HepG2 (cell line): Measurements from ENCODE around the gene MICAL1. TPM values are rescaled to one million over a fixed set of nuclear protein-coding genes. Genes with fewer than 3 reads are reported as not detected.
A peak's percentile ranks its signal among the peaks of the same experiment; 100 is the strongest.

Experiments
- ATAC-seq: fragments of 200-7000 bp; cut with Tn5 transposase; 3 replicates; pipeline ENCODE4 v1.9.1; 2020; ENCODE audit warnings: mild to moderate bottlenecking, moderate library complexity
- BruUV-seq: library from RNA; stranded (reverse); fragments of 400-500 nt; replicated peaks from 2 replicates; lab custom pipeline; 2021; lab: Mats Ljungman, UMichigan
- CTCF ChIA-PET: fragments of 300-600 bp; formaldehyde crosslinking; extraction: SDS; loops from one replicate; lab custom pipeline; 2021; ENCODE audit warnings: low total read pairs, inconsistent platforms, low intra/inter-chr PET ratio; lab: Yijun Ruan, JAX
- POLR2A ChIA-PET: fragments of 350-600 bp; sonication (Branson Sonifier 250); formaldehyde crosslinking; loops from one replicate; lab custom pipeline; 2020; ENCODE audit warnings: antibody characterized with exemption, inconsistent platforms; lab: Yijun Ruan, JAX
- DNase-seq: peaks from one replicate; pipeline ENCODE4 v3.0.0-alpha.2; 2015; ENCODE audit warnings: low spot score
- FAIRE-seq: peaks from 3 replicates; lab custom pipeline; 2011; peaks lifted over from hg19 to GRCh38; lab: Jason Lieb, UNC
- H2AFZ ChIP-seq: one replicate; pipeline ENCODE4 v1.6.1; 2011; ENCODE audit warnings: low read length, inconsistent platforms
- H3K27ac ChIP-seq: fragments of 300-600 bp; 3 replicates; pipeline ENCODE4 v1.8.0; 2011; ENCODE audit warnings: mixed run types, mild to moderate bottlenecking, mixed read lengths, low read length, inconsistent platforms; ENCODE audit not compliant: insufficient read depth; ENCODE audit errors: extremely low read length
- H3K27me3 ChIP-seq, 2 experiments: fragments of 200-600 bp in 1 of 2; 2 replicates in 1 of 2; 3 replicates in 1 of 2; pipeline versions ENCODE4 v1.6.0 to v1.8.0; 2011; ENCODE audit warnings: low read length in 2 of 2, mild to moderate bottlenecking in 2 of 2, moderate library complexity in 2 of 2, inconsistent platforms in 1 of 2; ENCODE audit not compliant: insufficient read depth in 2 of 2, control insufficient read depth in 1 of 2
- H3K36me3 ChIP-seq, 2 experiments: fragments of 200-600 bp in 1 of 2; replicated peaks in 1 of 2; 2 replicates in 1 of 2; 3 replicates in 1 of 2; pipeline versions ENCODE4 v1.5.1 to v1.8.0; 2011; ENCODE audit warnings: low read length in 2 of 2, inconsistent platforms in 1 of 2; ENCODE audit not compliant: insufficient read depth in 2 of 2, control insufficient read depth in 1 of 2
- H3K4me1 ChIP-seq: 2 replicates; pipeline ENCODE4 v1.5.1; 2012; ENCODE audit warnings: low read length, inconsistent platforms; ENCODE audit not compliant: insufficient read depth
- H3K4me2 ChIP-seq: 2 replicates; pipeline ENCODE4 v1.6.0; 2011; ENCODE audit warnings: low read depth, low read length, inconsistent platforms
- H3K4me3 ChIP-seq, 3 experiments: fragments of 200-600 bp in 1 of 3; sonication (generic), shearing (Covaris generic) in 1 of 3; replicated peaks in 1 of 3; 2 replicates each; pipeline ENCODE4 v1.5.1; 2011 to 2016; ENCODE audit warnings: low read length in 3 of 3, inconsistent platforms in 2 of 3, low read depth in 2 of 3, mild to moderate bottlenecking in 2 of 3, control low read depth in 1 of 3, mixed read lengths in 1 of 3; ENCODE audit not compliant: insufficient read depth in 1 of 3
- H3K79me2 ChIP-seq: one replicate; pipeline ENCODE4 v1.6.1; 2011; ENCODE audit warnings: low read length, inconsistent platforms; ENCODE audit not compliant: insufficient read depth
- H3K9ac ChIP-seq: 2 replicates; pipeline ENCODE4 v1.6.0; 2011; ENCODE audit warnings: mild to moderate bottlenecking, low read depth, low read length, inconsistent platforms; ENCODE audit not compliant: insufficient read depth
- H3K9me3 ChIP-seq: 2 replicates; pipeline ENCODE4 v1.5.1; 2012; ENCODE audit warnings: mild to moderate bottlenecking, low read length
- H4K20me1 ChIP-seq: 2 replicates; pipeline ENCODE4 v1.6.0; 2011; ENCODE audit warnings: inconsistent platforms, mild to moderate bottlenecking, low read length, moderate library complexity; ENCODE audit not compliant: insufficient read depth
- AGO2 ChIP-seq: fragments of 200-400 bp; formaldehyde crosslinking; optimal IDR thresholded peaks from 2 replicates; pipeline ENCODE3; 2017; ENCODE audit warnings: mild to moderate bottlenecking, low read depth, low read length, moderate library complexity
- ARNT2 ChIP-seq: sonication (generic); formaldehyde crosslinking; IDR thresholded peaks from 2 replicates; pipeline ENCODE4 v1.8.0; 2022; ENCODE audit warnings: mild to moderate bottlenecking, low read depth, missing genetic modification reagents, moderate library complexity
- CTCF ChIP-seq: sonication (generic); formaldehyde crosslinking; IDR thresholded peaks from 2 replicates; pipeline ENCODE4 v1.5.0; 2020; ENCODE audit warnings: mild to moderate bottlenecking, missing genetic modification reagents, moderate library complexity
- POLR2A ChIP-seq, 2 experiments: IDR thresholded peaks; 2 replicates each; pipeline ENCODE4 v1.6.1; 2011; ENCODE audit warnings: low read depth in 2 of 2, low read length in 2 of 2, mild to moderate bottlenecking in 1 of 2, moderate library complexity in 1 of 2; ENCODE audit not compliant: insufficient read depth in 1 of 2
- POLR2G ChIP-seq: fragments of 200-400 bp; formaldehyde crosslinking; IDR thresholded peaks from 2 replicates; pipeline ENCODE4 v1.6.1; 2018; ENCODE audit warnings: mild to moderate bottlenecking, low read depth, low read length, moderate library complexity
- TAF1 ChIP-seq: sonication (generic); formaldehyde crosslinking; IDR thresholded peaks from 2 replicates; pipeline ENCODE4 v1.4.0; 2020; ENCODE audit warnings: missing genetic modification reagents
- ZNF3 ChIP-seq: IDR thresholded peaks from 2 replicates; pipeline ENCODE4 v1.7.0; 2017; ENCODE audit warnings: inconsistent platforms
- ZNF605 ChIP-seq: sonication (generic); formaldehyde crosslinking; IDR thresholded peaks from 2 replicates; pipeline ENCODE4 v1.8.0; 2022; ENCODE audit warnings: mild to moderate bottlenecking, missing genetic modification reagents
- WGBS: methylation state at CpG from one replicate; pipeline ENCODE4 v1.1.6; 2017; ENCODE audit warnings: low lambda C conversion rate; 5-methylcytosine and 5-hydroxymethylcytosine counted together
- in situ Hi-C: cut with HindIII; loops from 2 replicates; pipeline ENCODE4 v1.10.0; 2017; ENCODE audit warnings: low pct_unique_long_range_greater_than_20kb; ENCODE audit not compliant: extremely low pct_ligation_motif_present
- intact Hi-C: fragments of 100-400 bp; cut with micrococcal nuclease; formaldehyde crosslinking; loops from one replicate; pipeline ENCODE4 v1.10.0; 2022; ENCODE audit not compliant: unreplicated experiment
- polyA plus RNA-seq, 8 experiments: library from polyadenylated mRNA; depleted of rRNA in 3 of 8; stranded (reverse) in 7 of 8; unstranded in 1 of 8; fragments of >200 nt; fragmentation: Illumina TruSeq in 4 of 8; extraction: Trizol in 4 of 8; gene quantifications; 2 replicates each; pipeline versions ENCODE4 v1.2.1 to v1.2.3, GENCODE V29; 2011 to 2016; ENCODE audit warnings: low read depth in 4 of 8, missing spikeins in 1 of 8, mixed read lengths in 1 of 8; ENCODE audit not compliant: insufficient read depth in 1 of 8
- total RNA-seq, 5 experiments: library from RNA; depleted of rRNA; stranded (reverse); fragments of >200 nt; fragmentation: Illumina TruSeq; extraction: Trizol; gene quantifications; 2 replicates each; pipeline ENCODE4 v1.2.3, GENCODE V29; 2016; ENCODE audit warnings: low read depth in 1 of 5
- TF ChIP-seq, protein P1 (sequence below): fragments of 450-650 bp; IDR thresholded peaks from 2 replicates; pipeline ENCODE4 v1.6.1; 2017; ENCODE audit warnings: mild to moderate bottlenecking

MICAL1 gene
- total and polyA plus RNA-seq, 2 of the 13 experiments (the other 11 are each of a cell fraction or from before 2014, with no cell fraction given) = 6.9 to 39.0 TPM

DNA sequence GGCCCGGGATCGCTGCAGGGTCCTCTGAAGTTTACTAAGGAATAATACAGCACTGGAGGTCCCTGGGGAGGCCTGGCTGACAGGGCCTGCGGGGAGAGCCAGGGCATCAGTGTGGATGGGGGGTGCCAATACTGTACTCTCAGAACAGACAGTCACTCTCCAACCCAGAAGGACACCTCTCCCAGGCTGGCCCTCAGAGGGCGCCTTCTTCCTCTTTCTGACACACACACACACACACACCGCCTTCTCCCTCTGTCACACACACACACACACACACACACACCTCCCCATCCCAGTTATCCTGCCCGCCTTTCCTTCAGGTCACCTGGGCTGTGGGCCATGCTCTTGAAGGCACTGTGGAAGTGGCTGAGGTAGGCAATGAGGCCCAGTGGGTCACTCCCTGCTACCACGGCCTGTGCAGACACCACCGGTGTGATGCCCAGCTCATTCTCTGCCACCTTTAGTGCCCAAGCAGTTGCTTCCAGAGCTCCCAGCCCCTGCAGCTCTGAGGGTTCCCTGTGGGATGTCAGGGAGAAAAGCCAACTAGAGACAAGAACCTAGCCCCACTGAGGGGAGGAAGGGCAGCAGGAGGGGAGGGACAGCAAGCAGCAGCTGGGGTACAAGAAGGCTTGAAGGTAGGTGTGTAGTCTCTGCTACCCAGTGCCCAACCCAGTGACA lies 7.6 kb downstream of the MICAL1 start:
- Histone ChIP-seq H3K27me3 (no peaks in the 10 kb centered on the region), H3K79me2 (no peaks in the 10 kb centered on the region), H3K4me2 (no peak overlapping the region), H3K27ac (no peak overlapping the region), H4K20me1 (no peaks in the 10 kb centered on the region), H3K4me1 (no peaks in the 10 kb centered on the region), H3K4me3 (no peak overlapping the region), H3K9me3 (no peaks in the 10 kb centered on the region), H3K36me3 (peaks cover 2 to 5% of the 10 kb centered on the region in 2 experiments; a peak in 3 of 5 replicates), H2AFZ (no peak overlapping the region), H3K9ac (no peak overlapping the region)
- intact Hi-C loops (no loop called here), in situ Hi-C loops (no loop called here)
- ATAC-seq (peak; percentile 46), DNase-seq (no peak), FAIRE-seq (no peak)
- ChIA-PET POLR2A (interaction anchor here (1.3 kb wide), 1 partner anchor 64 kb away, joined by 4 read pairs; no protein-coding TSS in a partner anchor), CTCF (no interaction called here)
- peak; percentile 41 for TF ChIP-seq AGO2
- TF ChIP-seq POLR2G = peak; percentile 23; the same call in 1 of the 2 replicates
- TF ChIP-seq, protein P1, sequence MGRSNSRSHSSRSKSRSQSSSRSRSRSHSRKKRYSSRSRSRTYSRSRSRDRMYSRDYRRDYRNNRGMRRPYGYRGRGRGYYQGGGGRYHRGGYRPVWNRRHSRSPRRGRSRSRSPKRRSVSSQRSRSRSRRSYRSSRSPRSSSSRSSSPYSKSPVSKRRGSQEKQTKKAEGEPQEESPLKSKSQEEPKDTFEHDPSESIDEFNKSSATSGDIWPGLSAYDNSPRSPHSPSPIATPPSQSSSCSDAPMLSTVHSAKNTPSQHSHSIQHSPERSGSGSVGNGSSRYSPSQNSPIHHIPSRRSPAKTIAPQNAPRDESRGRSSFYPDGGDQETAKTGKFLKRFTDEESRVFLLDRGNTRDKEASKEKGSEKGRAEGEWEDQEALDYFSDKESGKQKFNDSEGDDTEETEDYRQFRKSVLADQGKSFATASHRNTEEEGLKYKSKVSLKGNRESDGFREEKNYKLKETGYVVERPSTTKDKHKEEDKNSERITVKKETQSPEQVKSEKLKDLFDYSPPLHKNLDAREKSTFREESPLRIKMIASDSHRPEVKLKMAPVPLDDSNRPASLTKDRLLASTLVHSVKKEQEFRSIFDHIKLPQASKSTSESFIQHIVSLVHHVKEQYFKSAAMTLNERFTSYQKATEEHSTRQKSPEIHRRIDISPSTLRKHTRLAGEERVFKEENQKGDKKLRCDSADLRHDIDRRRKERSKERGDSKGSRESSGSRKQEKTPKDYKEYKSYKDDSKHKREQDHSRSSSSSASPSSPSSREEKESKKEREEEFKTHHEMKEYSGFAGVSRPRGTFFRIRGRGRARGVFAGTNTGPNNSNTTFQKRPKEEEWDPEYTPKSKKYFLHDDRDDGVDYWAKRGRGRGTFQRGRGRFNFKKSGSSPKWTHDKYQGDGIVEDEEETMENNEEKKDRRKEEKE = no peak
- no peak for TF ChIP-seq TAF1
- TF ChIP-seq ZNF605 (CRISPR knock-in tag) = no peak
- TF ChIP-seq ZNF3 (CRISPR knock-in tag) = peak; percentile 64; the same call in 1 of the 2 replicates
- TF ChIP-seq POLR2A (IDR thresholded peaks at IDR 0.05; ENCODE audit: insufficient read depth in 1 of 2, low read depth in 2 of 2, low read length in 2 of 2) = peak in 1 of 2 experiments; percentile 41; a peak in 1 of 4 replicates
- peak; percentile 44 for TF ChIP-seq CTCF
- TF ChIP-seq ARNT2 (CRISPR knock-in tag) = no peak
- WGBS = 96% methylated on average over 7 of the region's 8 CpGs
- BruUV-seq = no TSS peak
